Gastroesophageal sphincter (tissue), 4 donors: ENCODE measurements around the gene TF. TPM values are rescaled to one million over a fixed set of nuclear protein-coding genes. Genes with fewer than 3 reads are reported as not detected.

ENCODE experiments used
- ATAC-seq: fragments of 150-250 bp; one replicate; pipeline ENCODE4 v1.9.1; 2016; ENCODE audit warnings: mild to moderate bottlenecking, moderate library complexity
- H3K27ac ChIP-seq, 4 donors: fragments of 200-600 bp; sonication (generic) in 3 of 4; 1 replicate in 3 of 4; 2 replicates in 1 of 4; pipeline ENCODE4 v1.5.1; 2016 to 2019
- H3K27me3 ChIP-seq: fragments of 200-600 bp; sonication (generic); one replicate; pipeline ENCODE4 v1.5.1; 2019
- H3K36me3 ChIP-seq, 2 donors: fragments of 200-600 bp; sonication (generic); one replicate each; pipeline ENCODE4 v1.5.1; 2019; ENCODE audit warnings: control low read depth in 1 of 2
- H3K4me1 ChIP-seq, 3 donors: fragments of 200-600 bp; sonication (generic); 1 replicate in 2 of 3; 2 replicates in 1 of 3; pipeline ENCODE4 v1.5.1; 2016 to 2019; ENCODE audit warnings: control low read depth in 2 of 3
- H3K4me3 ChIP-seq, 2 donors: fragments of 200-600 bp; sonication (generic); one replicate each; pipeline ENCODE4 v1.5.1; 2019; ENCODE audit warnings: mild to moderate bottlenecking in 1 of 2, moderate library complexity in 1 of 2
- H3K9me3 ChIP-seq, 3 donors: fragments of 200-600 bp; sonication (generic); one replicate each; pipeline ENCODE4 v1.5.1; 2017 to 2019; ENCODE audit warnings: control low read depth in 2 of 3
- CTCF ChIP-seq, 4 experiments: fragments of 200-600 bp in 2 of 4; fragments of 450-650 bp in 2 of 4; sonication (generic) in 1 of 4; IDR thresholded peaks; one replicate each; pipeline ENCODE4 v1.5.1; 2017 to 2019; ENCODE audit warnings: antibody characterized with exemption in 4 of 4, mild to moderate bottlenecking in 2 of 4, moderate library complexity in 2 of 4
- EP300 ChIP-seq: sonication (generic); formaldehyde crosslinking; IDR thresholded peaks from one replicate; pipeline ENCODE4 v1.6.1; 2017; ENCODE audit warnings: antibody characterized with exemption, mild to moderate bottlenecking
- POLR2A ChIP-seq, 2 donors: fragments of 450-650 bp; IDR thresholded peaks; one replicate each; pipeline ENCODE4 v1.6.1; 2017; ENCODE audit warnings: antibody characterized with exemption in 2 of 2, mild to moderate bottlenecking in 2 of 2, moderate library complexity in 1 of 2
- POLR2AphosphoS5 ChIP-seq: sonication (generic); formaldehyde crosslinking; IDR thresholded peaks from one replicate; pipeline ENCODE4 v1.6.1; 2017; ENCODE audit warnings: antibody characterized with exemption
- WGBS, 2 donors: methylation state at CpG; one replicate each; pipeline ENCODE4 v1.1.5; 2018; ENCODE audit warnings: low coverage in 1 of 2; 5-methylcytosine and 5-hydroxymethylcytosine counted together
- total RNA-seq, 4 donors: library from RNA; depleted of rRNA; stranded (reverse); fragments of >200 nt; gene quantifications; one replicate each; pipeline ENCODE4 v1.1.0, GENCODE V29; 2016

The TF gene
- total RNA-seq, 4 donors from 2014 or later = 0.78 to 12.5 (median 1.2) TPM

GRCh38 chr3:133760916-133761315, 14.7 kb downstream of the TF start:
- H3K36me3 ChIP-seq = no peaks in the 10 kb centered on the region
- H3K27ac ChIP-seq = no peak overlapping the region
- WGBS, 2 donors = 83 to 91% methylated on average over 1 to 2 of the region's 2 CpGs
- no peak overlapping the region for H3K4me3 ChIP-seq
- no peak for ATAC-seq
- no peaks in the 10 kb centered on the region for H3K9me3 ChIP-seq
- peaks cover 0 to 5% (median 0%) of the 10 kb centered on the region in 3 donors for H3K4me1 ChIP-seq
- TF ChIP-seq POLR2A (IDR thresholded peaks at IDR 0.05) (no peak), CTCF (IDR thresholded peaks at IDR 0.05) (no peak), EP300 (no peak), POLR2AphosphoS5 (no peak)
- no peaks in the 10 kb centered on the region for H3K27me3 ChIP-seq

GRCh38 chr3:133761605-133762484, 15.7 kb downstream of the TF start:
- 79% methylated on average over 6 of the region's 6 CpGs for WGBS, 2 donors
- Histone ChIP-seq H3K27me3 (no peaks in the 10 kb centered on the region), H3K36me3 (no peaks in the 10 kb centered on the region), H3K4me1 (peaks cover 0 to 5% (median 0%) of the 10 kb centered on the region in 3 donors), H3K4me3 (no peak overlapping the region), H3K27ac (no peak overlapping the region), H3K9me3 (no peaks in the 10 kb centered on the region)
- ATAC-seq = no peak
- TF ChIP-seq EP300 (no peak), POLR2AphosphoS5 (no peak), CTCF (IDR thresholded peaks at IDR 0.05) (no peak), POLR2A (IDR thresholded peaks at IDR 0.05) (no peak)

- Histone ChIP-seq H3K27ac (no peak overlapping the region), H3K4me1 (peaks cover 0 to 5% (median 0%) of the 10 kb centered on the region in 3 donors), H3K4me3 (no peak overlapping the region), H3K27me3 (no peaks in the 10 kb centered on the region), H3K36me3 (no peaks in the 10 kb centered on the region), H3K9me3 (no peaks in the 10 kb centered on the region)
- WGBS, 2 donors = 65 to 73% methylated on average over 3 of the region's 3 CpGs
- TF ChIP-seq POLR2A (IDR thresholded peaks at IDR 0.05) (no peak), EP300 (no peak), POLR2AphosphoS5 (no peak), CTCF (IDR thresholded peaks at IDR 0.05) (no peak)
- ATAC-seq = no peak
These were observed 16.3 kb downstream of the TF start for GRCh38 chr3:133762539-133762938.

GRCh38 chr3:133763797-133764683, 17.8 kb downstream of the TF start:
- peak; percentile 55 for ATAC-seq
- no peaks in the 10 kb centered on the region for H3K36me3 ChIP-seq
- H3K4me1 ChIP-seq = peaks cover 0 to 5% (median 0%) of the 10 kb centered on the region in 3 donors
- H3K9me3 ChIP-seq = no peaks in the 10 kb centered on the region
- H3K27me3 ChIP-seq = no peaks in the 10 kb centered on the region
- TF ChIP-seq CTCF (IDR thresholded peaks at IDR 0.05) = no peak
- TF ChIP-seq POLR2A (IDR thresholded peaks at IDR 0.05) = no peak
- TF ChIP-seq EP300 = no peak
- TF ChIP-seq POLR2AphosphoS5 = no peak
- no peak overlapping the region for H3K27ac ChIP-seq
- 50 to 62% methylated on average over 1 to 6 of the region's 6 CpGs for WGBS, 2 donors
- no peak overlapping the region for H3K4me3 ChIP-seq
